K562 (cell line): ENCODE data around the gene BNC2. TPM values are rescaled to one million over a fixed set of nuclear protein-coding genes. Genes with fewer than 3 reads are reported as not detected.

ENCODE experiments used
- ATAC-seq: fragments of 200-7000 bp; cut with Tn5 transposase; 3 replicates; pipeline ENCODE4 v1.9.1; 2020; ENCODE audit warnings: moderate library complexity
- BruUV-seq: library from RNA; stranded (reverse); fragments of 400-500 nt; replicated peaks from 2 replicates; lab custom pipeline; 2021; lab: Mats Ljungman, UMichigan
- CTCF ChIA-PET: fragments of 300-600 bp; formaldehyde crosslinking; extraction: SDS; loops from one replicate; lab custom pipeline; 2021; ENCODE audit warnings: low intra/inter-chr PET ratio; lab: Yijun Ruan, JAX
- POLR2A ChIA-PET: fragments of 300-600, 350-650 bp; sonication (Branson Sonifier 250); formaldehyde crosslinking; extraction: SDS; loops from one replicate; lab custom pipeline; 2021; ENCODE audit warnings: antibody characterized with exemption, inconsistent platforms; lab: Yijun Ruan, JAX
- DNase-seq, 4 experiments: peaks; one replicate each; pipeline versions ENCODE4 v3.0.0 to v3.0.0-alpha.2; 2011 to 2018; ENCODE audit warnings: low spot score in 3 of 4, mixed read lengths in 3 of 4; ENCODE audit errors: extremely low read depth in 1 of 4
- FAIRE-seq: peaks from 2 replicates; lab custom pipeline; 2011; peaks lifted over from hg19 to GRCh38; lab: Jason Lieb, UNC
- H2AFZ ChIP-seq: 2 replicates; pipeline ENCODE4 v1.6.0; 2011; ENCODE audit warnings: low read depth, low read length, control low read depth, inconsistent platforms
- H3K27ac ChIP-seq: fragments of 200-600 bp; 3 replicates; pipeline ENCODE4 v1.8.0; 2011; ENCODE audit warnings: low read depth, mild to moderate bottlenecking, control low read depth, inconsistent platforms, low read length, moderate library complexity, mixed read lengths; ENCODE audit errors: extremely low read depth
- H3K27me3 ChIP-seq, 2 experiments: fragments of 300-600 bp in 1 of 2; 2 replicates in 1 of 2; 3 replicates in 1 of 2; pipeline versions ENCODE4 v1.6.0 to v1.8.0; 2011; ENCODE audit warnings: inconsistent platforms in 2 of 2, low read length in 2 of 2, mild to moderate bottlenecking in 1 of 2, mixed read lengths in 1 of 2, moderate library complexity in 1 of 2; ENCODE audit not compliant: control insufficient read depth in 2 of 2, insufficient read depth in 2 of 2
- H3K36me3 ChIP-seq: fragments of 300-600 bp; 3 replicates; pipeline ENCODE4 v1.8.0; 2011; ENCODE audit warnings: mild to moderate bottlenecking, low read length, inconsistent platforms; ENCODE audit not compliant: control insufficient read depth, insufficient read depth
- H3K4me1 ChIP-seq, 2 experiments: fragments of 200-600 bp in 1 of 2; replicated peaks in 1 of 2; 2 replicates in 1 of 2; 3 replicates in 1 of 2; pipeline versions ENCODE4 v1.5.1 to v1.8.0; 2011; ENCODE audit warnings: inconsistent platforms in 2 of 2, low read length in 2 of 2, mild to moderate bottlenecking in 1 of 2, mixed read lengths in 1 of 2, moderate library complexity in 1 of 2; ENCODE audit not compliant: control insufficient read depth in 2 of 2, insufficient read depth in 2 of 2
- H3K4me2 ChIP-seq: 2 replicates; pipeline ENCODE4 v1.6.1; 2011; ENCODE audit warnings: low read length, control low read depth, inconsistent platforms, mixed read lengths; ENCODE audit not compliant: insufficient read depth
- H3K4me3 ChIP-seq: fragments of 200-600 bp; sonication (generic), shearing (Covaris generic); 2 replicates; pipeline ENCODE4 v1.5.1; 2016; ENCODE audit warnings: control low read depth, inconsistent platforms
- H3K79me2 ChIP-seq: fragments of 200-600 bp; 3 replicates; pipeline ENCODE4 v1.8.0; 2011; ENCODE audit warnings: low read length, inconsistent platforms; ENCODE audit not compliant: control insufficient read depth, insufficient read depth
- H3K9ac ChIP-seq, 2 experiments: 2 replicates each; pipeline versions ENCODE4 v1.6.0 to v1.6.1; 2011; ENCODE audit warnings: low read depth in 2 of 2, low read length in 2 of 2, control low read depth in 1 of 2, inconsistent platforms in 1 of 2, mild to moderate bottlenecking in 1 of 2, mixed read lengths in 1 of 2; ENCODE audit not compliant: insufficient read depth in 1 of 2
- H3K9me1 ChIP-seq: one replicate; pipeline ENCODE4 v1.6.0; 2011; ENCODE audit warnings: inconsistent platforms, mild to moderate bottlenecking, low read length, moderate library complexity; ENCODE audit not compliant: control insufficient read depth, insufficient read depth
- H3K9me3 ChIP-seq: replicated peaks from 2 replicates; pipeline ENCODE4 v1.5.1; 2011; ENCODE audit warnings: low read depth, low read length, inconsistent platforms; ENCODE audit not compliant: control insufficient read depth, insufficient read depth
- H4K20me1 ChIP-seq: replicated peaks from 2 replicates; pipeline ENCODE4 v1.6.1; 2011; ENCODE audit warnings: low read length, inconsistent platforms, mixed read lengths; ENCODE audit not compliant: control insufficient read depth, insufficient read depth
- AFF1 ChIP-seq, 2 experiments: fragments of 450-650 bp; IDR thresholded peaks; 2 replicates each; pipeline ENCODE4 v1.6.1; 2018; ENCODE audit warnings: mild to moderate bottlenecking in 2 of 2, low read depth in 1 of 2; ENCODE audit not compliant: partially characterized antibody in 2 of 2
- ATF4 ChIP-seq: fragments of 450-650 bp; formaldehyde crosslinking; IDR thresholded peaks from 2 replicates; pipeline ENCODE4 v1.4.0; 2022; ENCODE audit warnings: mild to moderate bottlenecking, moderate library complexity
- DDX20 ChIP-seq: fragments of 450-650 bp; IDR thresholded peaks from 2 replicates; pipeline ENCODE4 v1.6.1; 2016; ENCODE audit warnings: missing genetic modification characterization, low read depth, mild to moderate bottlenecking, missing compliant biosample characterization, moderate library complexity
- FOS ChIP-seq: IDR thresholded peaks from 3 replicates; pipeline ENCODE4 v1.6.1; 2011; ENCODE audit not compliant: insufficient read length; ENCODE audit errors: extremely low read depth
- NR1H2 ChIP-seq: sonication (generic); formaldehyde crosslinking; IDR thresholded peaks from 2 replicates; pipeline ENCODE4 v1.4.0; 2020; ENCODE audit warnings: mild to moderate bottlenecking, missing genetic modification reagents
- PHF20 ChIP-seq: fragments of 450-650 bp; IDR thresholded peaks from 2 replicates; pipeline ENCODE4 v1.6.1; 2018; ENCODE audit not compliant: partially characterized antibody
- ZNF830 ChIP-seq: fragments of 250-450 bp; sonication (Bioruptor Pico); IDR thresholded peaks from 2 replicates; pipeline ENCODE4 v1.5.0; 2021; ENCODE audit warnings: mild to moderate bottlenecking
- WGBS: fragments of 100-300 bp; shearing (Covaris generic); methylation state at CpG from one replicate; pipeline ENCODE4 v1.1.6; 2016; ENCODE audit warnings: low coverage, mixed read lengths; ENCODE audit not compliant: insufficient coverage; ENCODE audit errors: missing lambda C conversion rate; 5-methylcytosine and 5-hydroxymethylcytosine counted together
- in situ Hi-C: fragments of 300-500 bp; cut with MboI; formaldehyde crosslinking; loops from 4 replicates; pipeline ENCODE4 v1.15.0; 2018; ENCODE audit warnings: inconsistent platforms, mixed read lengths
- intact Hi-C: fragments of 100-400 bp; cut with micrococcal nuclease; formaldehyde crosslinking; loops from 2 replicates; pipeline ENCODE4 v1.14.2; 2022
- polyA plus RNA-seq, 8 experiments: library from polyadenylated mRNA; depleted of rRNA in 4 of 8; stranded (reverse) in 5 of 8; unstranded in 3 of 8; fragments of >200 nt; fragmentation: Nextera tagmentation in 2 of 8; fragmentation: Illumina TruSeq in 1 of 8; extraction: Ambion mirVana in 2 of 8; extraction: Trizol in 1 of 8; gene quantifications; 2 replicates each; pipeline versions ENCODE4 v1.2.1 to v1.2.3, GENCODE V29; 2011 to 2014; ENCODE audit warnings: inconsistent platforms in 1 of 8, missing spikeins in 1 of 8
- total RNA-seq, 7 experiments: library from RNA; depleted of rRNA in 6 of 7; stranded (reverse); fragments of >200 nt in 6 of 7; fragmentation: Illumina TruSeq in 2 of 7; extraction: Trizol in 2 of 7; gene quantifications; 2 replicates each; pipeline versions ENCODE4 v1.2.1 to v1.2.3, GENCODE V29; 2011 to 2021; ENCODE audit warnings: low replicate concordance in 1 of 7
- TF ChIP-seq, protein P1 (sequence below): fragments of 450-650 bp; IDR thresholded peaks from 2 replicates; pipeline ENCODE4 v1.6.1; 2016; ENCODE audit warnings: low read depth

The BNC2 gene
- total and polyA plus RNA-seq, 9 of the 15 experiments (the other 6 are each of a cell fraction or from before 2014, with no cell fraction given) = not detected

DNA sequence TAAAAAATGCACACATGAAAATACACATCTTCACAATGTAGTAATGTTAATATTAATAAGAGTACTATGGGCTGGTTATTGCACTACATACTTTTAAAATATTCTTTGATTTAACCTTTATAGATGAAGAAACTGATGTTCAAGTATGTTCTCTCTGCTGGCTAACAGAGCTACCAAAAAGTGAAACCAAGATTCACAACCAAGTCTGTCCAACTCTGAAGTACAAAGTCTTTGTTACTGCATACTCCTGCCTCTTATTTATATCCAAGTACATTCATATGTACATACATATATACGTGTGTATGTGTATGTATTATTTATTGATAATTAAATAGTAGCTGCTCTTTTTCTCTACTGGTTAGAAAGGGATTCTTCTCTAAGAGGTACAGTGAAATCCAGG is 325.6 kb downstream of the BNC2 start:
- 0% methylated on average over 1 of the region's 1 CpG for WGBS
- CTCF ChIA-PET = no interaction called here
- Histone ChIP-seq H3K4me2 (no peak overlapping the region), H3K4me1 (no peaks in the 10 kb centered on the region), H3K4me3 (no peak overlapping the region), H3K9me3 (no peaks in the 10 kb centered on the region), H3K27me3 (no peaks in the 10 kb centered on the region), H3K9me1 (no peaks in the 10 kb centered on the region), H3K36me3 (no peaks in the 10 kb centered on the region), H4K20me1 (no peaks in the 10 kb centered on the region)
- no peak for ATAC-seq
- in situ Hi-C loops = no loop called here
- no peak for FAIRE-seq
- TF ChIP-seq ZNF830 (no peak), PHF20 (no peak), FOS (no peak), NR1H2 (CRISPR knock-in tag) (no peak), DDX20 (tag) (no peak), ATF4 (CRISPR knock-in tag) (no peak), AFF1 (IDR thresholded peaks at IDR 0.05; ENCODE audit: low read depth in 1 of 2, partially characterized antibody in 2 of 2) (no peak)
- TF ChIP-seq, protein P1, sequence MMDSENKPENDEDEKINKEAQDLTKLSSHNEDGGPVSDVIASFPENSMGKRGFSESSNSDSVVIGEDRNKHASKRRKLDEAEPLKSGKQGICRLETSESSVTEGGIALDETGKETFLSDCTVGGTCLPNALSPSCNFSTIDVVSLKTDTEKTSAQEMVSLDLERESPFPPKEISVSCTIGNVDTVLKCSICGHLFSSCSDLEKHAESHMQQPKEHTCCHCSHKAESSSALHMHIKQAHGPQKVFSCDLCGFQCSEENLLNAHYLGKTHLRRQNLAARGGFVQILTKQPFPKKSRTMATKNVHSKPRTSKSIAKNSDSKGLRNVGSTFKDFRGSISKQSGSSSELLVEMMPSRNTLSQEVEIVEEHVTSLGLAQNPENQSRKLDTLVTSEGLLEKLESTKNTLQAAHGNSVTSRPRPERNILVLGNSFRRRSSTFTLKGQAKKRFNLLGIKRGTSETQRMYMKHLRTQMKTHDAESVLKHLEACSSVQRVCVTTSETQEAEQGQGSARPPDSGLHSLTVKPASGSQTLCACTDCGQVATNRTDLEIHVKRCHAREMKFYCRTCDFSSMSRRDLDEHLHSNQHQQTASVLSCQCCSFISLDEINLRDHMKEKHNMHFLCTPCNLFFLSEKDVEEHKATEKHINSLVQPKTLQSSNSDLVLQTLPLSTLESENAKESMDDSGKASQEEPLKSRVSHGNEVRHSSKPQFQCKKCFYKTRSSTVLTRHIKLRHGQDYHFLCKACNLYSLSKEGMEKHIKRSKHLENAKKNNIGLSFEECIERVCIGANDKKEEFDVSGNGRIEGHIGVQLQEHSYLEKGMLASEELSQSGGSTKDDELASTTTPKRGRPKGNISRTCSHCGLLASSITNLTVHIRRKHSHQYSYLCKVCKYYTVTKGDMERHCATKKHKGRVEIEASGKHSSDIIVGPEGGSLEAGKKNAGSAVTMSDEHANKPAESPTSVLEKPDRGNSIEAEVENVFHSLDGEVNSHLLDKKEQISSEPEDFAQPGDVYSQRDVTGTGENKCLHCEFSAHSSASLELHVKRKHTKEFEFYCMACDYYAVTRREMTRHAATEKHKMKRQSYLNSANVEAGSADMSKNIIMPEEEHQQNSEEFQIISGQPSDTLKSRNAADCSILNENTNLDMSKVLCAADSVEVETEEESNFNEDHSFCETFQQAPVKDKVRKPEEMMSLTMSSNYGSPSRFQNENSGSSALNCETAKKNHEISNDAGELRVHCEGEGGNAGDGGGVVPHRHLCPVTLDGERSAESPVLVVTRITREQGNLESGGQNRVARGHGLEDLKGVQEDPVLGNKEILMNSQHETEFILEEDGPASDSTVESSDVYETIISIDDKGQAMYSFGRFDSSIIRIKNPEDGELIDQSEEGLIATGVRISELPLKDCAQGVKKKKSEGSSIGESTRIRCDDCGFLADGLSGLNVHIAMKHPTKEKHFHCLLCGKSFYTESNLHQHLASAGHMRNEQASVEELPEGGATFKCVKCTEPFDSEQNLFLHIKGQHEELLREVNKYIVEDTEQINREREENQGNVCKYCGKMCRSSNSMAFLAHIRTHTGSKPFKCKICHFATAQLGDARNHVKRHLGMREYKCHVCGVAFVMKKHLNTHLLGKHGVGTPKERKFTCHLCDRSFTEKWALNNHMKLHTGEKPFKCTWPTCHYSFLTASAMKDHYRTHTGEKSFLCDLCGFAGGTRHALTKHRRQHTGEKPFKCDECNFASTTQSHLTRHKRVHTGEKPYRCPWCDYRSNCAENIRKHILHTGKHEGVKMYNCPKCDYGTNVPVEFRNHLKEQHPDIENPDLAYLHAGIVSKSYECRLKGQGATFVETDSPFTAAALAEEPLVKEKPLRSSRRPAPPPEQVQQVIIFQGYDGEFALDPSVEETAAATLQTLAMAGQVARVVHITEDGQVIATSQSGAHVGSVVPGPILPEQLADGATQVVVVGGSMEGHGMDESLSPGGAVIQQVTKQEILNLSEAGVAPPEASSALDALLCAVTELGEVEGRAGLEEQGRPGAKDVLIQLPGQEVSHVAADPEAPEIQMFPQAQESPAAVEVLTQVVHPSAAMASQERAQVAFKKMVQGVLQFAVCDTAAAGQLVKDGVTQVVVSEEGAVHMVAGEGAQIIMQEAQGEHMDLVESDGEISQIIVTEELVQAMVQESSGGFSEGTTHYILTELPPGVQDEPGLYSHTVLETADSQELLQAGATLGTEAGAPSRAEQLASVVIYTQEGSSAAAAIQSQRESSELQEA = no peak
- TF ChIP-seq, all 486 proteins: peak for 0
- Histone ChIP-seq H2AFZ (no peak overlapping the region), H3K79me2 (no peaks in the 10 kb centered on the region), H3K27ac (no peak overlapping the region), H3K9ac (no peak overlapping the region)
- no TSS peak for BruUV-seq
- intact Hi-C loops = no loop called here
- POLR2A ChIA-PET = no interaction called here
- no peak for DNase-seq
